SK-N-SH (cell line): ENCODE measurements around the gene PHF21A. TPM values are rescaled to one million over a fixed set of nuclear protein-coding genes. Genes with fewer than 3 reads are reported as not detected.

ENCODE experiments used
- polyA plus RNA-seq, 3 experiments: library from polyadenylated mRNA; depleted of rRNA; stranded (reverse); fragments of >200 nt; gene quantifications; 2 replicates each; pipeline ENCODE4 v1.2.3, GENCODE V29; 2012

PHF21A gene
- polyA plus RNA-seq, 1 of the 3 experiments (the other 2 are of a cell fraction), result 18.8 TPM

Other genes starting within 250 kb of the PHF21A start
- 11.0 and 12.5 TPM in 2 replicates for gene MAPK8IP1, start 235.8 kb downstream of the PHF21A start, polyA plus RNA-seq (2012; rRNA removed)
- 0.30 and 0.49 TPM in 2 replicates for gene FREY1, start 214.2 kb downstream of the PHF21A start, polyA plus RNA-seq (2012; rRNA removed)
- 44.1 and 46.4 TPM in 2 replicates for gene PEX16, start 203.6 kb downstream of the PHF21A start, polyA plus RNA-seq (2012; rRNA removed)
- 1.4 and 2.4 TPM in 2 replicates for gene LARGE2, start 198.8 kb downstream of the PHF21A start, polyA plus RNA-seq (2012; rRNA removed)
- gene CREB3L1, start 156.2 kb upstream of the PHF21A start, polyA plus RNA-seq (2012; rRNA removed), result 5.6 and 14.0 TPM in 2 replicates
- gene DGKZ, start 226.0 kb upstream of the PHF21A start, polyA plus RNA-seq (2012; rRNA removed), result 23.9 and 33.2 TPM in 2 replicates